ENCODE results near the gene YEATS4.

- TF ChIP-seq JAZF1 (CRISPR knock-in tag; IDR thresholded peaks at IDR 0.05), result no peak
- TF ChIP-seq IRF1 (CRISPR knock-in tag; IDR thresholded peaks at IDR 0.05), result no peak
- TF ChIP-seq CREM (CRISPR knock-in tag; IDR thresholded peaks at IDR 0.05), result no peak
- no peak for TF ChIP-seq CTCF (IDR thresholded peaks at IDR 0.05)
- no peak for TF ChIP-seq ZBTB21 (CRISPR knock-in tag; IDR thresholded peaks at IDR 0.05; ENCODE audit: borderline replicate concordance)
- TF ChIP-seq ATF6 (CRISPR knock-in tag; IDR thresholded peaks at IDR 0.05), result no peak
These were observed 8.8 kb upstream of the YEATS4 start for GRCh38 chr12:69350777-69351176.
